Stomach (tissue), 9 donors: ENCODE data around the gene AMPD1. TPM values are rescaled to one million over a fixed set of nuclear protein-coding genes. Genes with fewer than 3 reads are reported as not detected.

ENCODE experiments used
- DNase-seq, 2 donors: peaks; one replicate each; pipeline versions ENCODE4 v3.0.0 to v3.0.0-alpha.2; 2013 to 2019
- H3K27ac ChIP-seq, 5 donors: fragments of 200-600 bp in 4 of 5; sonication (generic) in 4 of 5; one replicate each; pipeline ENCODE4 v1.5.1; 2013 to 2019; ENCODE audit warnings: mild to moderate bottlenecking in 1 of 5, moderate library complexity in 1 of 5
- H3K27me3 ChIP-seq, 3 donors: fragments of 200-600 bp; sonication (generic); one replicate each; pipeline ENCODE4 v1.5.1; 2017 to 2019; ENCODE audit warnings: mixed run types in 1 of 3
- H3K36me3 ChIP-seq, 4 donors: fragments of 200-600 bp; sonication (generic); 1 replicate in 3 of 4; 2 replicates in 1 of 4; pipeline ENCODE4 v1.5.1; 2016 to 2019
- H3K4me1 ChIP-seq, 4 donors: fragments of 200-600 bp; sonication (generic); one replicate each; pipeline ENCODE4 v1.5.1; 2016 to 2019
- H3K4me3 ChIP-seq, 4 donors: fragments of 200-600 bp; sonication (generic) in 3 of 4; one replicate each; pipeline ENCODE4 v1.5.1; 2016 to 2019; ENCODE audit warnings: mild to moderate bottlenecking in 1 of 4
- H3K9me3 ChIP-seq, 4 donors: fragments of 200-600 bp; sonication (generic); one replicate each; pipeline ENCODE4 v1.5.1; 2016 to 2019
- EP300 ChIP-seq: sonication (generic); formaldehyde crosslinking; IDR thresholded peaks from one replicate; pipeline ENCODE4 v1.6.1; 2017; ENCODE audit warnings: antibody characterized with exemption
- POLR2A ChIP-seq, 4 donors: fragments of 450-650 bp; IDR thresholded peaks; one replicate each; pipeline ENCODE4 v1.6.1; 2016; ENCODE audit warnings: antibody characterized with exemption in 4 of 4, control low read depth in 2 of 4, mild to moderate bottlenecking in 1 of 4, moderate library complexity in 1 of 4
- POLR2AphosphoS5 ChIP-seq, 3 donors: sonication (generic); formaldehyde crosslinking; IDR thresholded peaks; one replicate each; pipeline ENCODE4 v1.6.1; 2016; ENCODE audit warnings: antibody characterized with exemption in 3 of 3
- WGBS, 5 donors: extraction: QIAGEN DNeasy Blood & Tissue Kit in 3 of 5; methylation state at CpG; one replicate each; pipeline versions ENCODE4 v1.1.5 to v1.1.7; 2013 to 2018; 5-methylcytosine and 5-hydroxymethylcytosine counted together
- intact Hi-C: fragments of 100-400 bp; cut with DNase I; formaldehyde crosslinking; loops from one replicate; pipeline ENCODE4 v1.15.1; 2023; ENCODE audit warnings: low total_unique reads
- polyA plus RNA-seq, 3 donors: library from polyadenylated mRNA; stranded (reverse); fragments of 200-250 nt; gene quantifications; one replicate each; pipeline ENCODE4 v1.2.3, GENCODE V29; 2013
- total RNA-seq, 5 donors: library from RNA; depleted of rRNA; stranded (reverse); fragments of >200 nt; gene quantifications; one replicate each; pipeline versions ENCODE4 v1.1.0 to v1.2.3, GENCODE V29; 2014 to 2016
- TF ChIP-seq, protein P1 (sequence below), 7 experiments: fragments of 450-650 bp in 4 of 7; fragments of 200-600 bp in 3 of 7; sonication (generic) in 3 of 7; IDR thresholded peaks; one replicate each; pipeline ENCODE4 v1.5.1; 2016 to 2019; ENCODE audit warnings: antibody characterized with exemption in 7 of 7, control low read depth in 2 of 7, mild to moderate bottlenecking in 1 of 7
- donor health status: healthy with polysubstance abuse.
- donor health status: Bipolar disorder and iron deficiency.
- donor health status: healthy.

The AMPD1 gene
- total and polyA plus RNA-seq, 8 donors, result 0.62 TPM; not detected in 7

DNA sequence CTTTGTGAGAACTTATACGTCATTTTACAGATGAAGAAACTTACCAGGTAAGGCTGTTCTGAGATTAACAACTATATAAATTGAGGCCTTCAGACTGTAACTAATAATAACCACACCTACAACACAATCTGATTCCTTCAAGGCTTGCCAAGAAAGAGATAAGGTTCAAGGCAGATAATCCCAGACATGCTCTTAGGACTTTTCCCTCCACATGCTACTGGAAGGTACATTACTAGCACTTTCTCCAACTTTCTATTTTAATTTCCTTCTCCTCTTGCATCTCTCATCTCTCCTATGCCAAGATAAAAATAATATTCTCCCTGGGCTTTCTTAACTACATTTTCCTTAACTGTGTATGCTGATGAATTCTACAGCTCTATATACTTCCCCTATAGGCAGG, 40.1 kb upstream of the AMPD1 start:
- no peak for DNase-seq
- 40 to 73% (median 59%) methylated on average over 1 of the region's 1 CpG for WGBS, 5 donors
- peaks cover 0 to 25% (median 3%) of the 10 kb centered on the region in 4 donors for H3K4me1 ChIP-seq
- H3K27ac ChIP-seq, result no peak overlapping the region
- H3K9me3 ChIP-seq, result no peaks in the 10 kb centered on the region
- H3K4me3 ChIP-seq, result no peak overlapping the region
- H3K36me3 ChIP-seq, result peaks cover 58 to 96% (median 94%) of the 10 kb centered on the region in 4 donors
- no peaks in the 10 kb centered on the region for H3K27me3 ChIP-seq
- intact Hi-C loops, result no loop called here
- TF ChIP-seq POLR2A (IDR thresholded peaks at IDR 0.05), result no peak
- TF ChIP-seq, protein P1, sequence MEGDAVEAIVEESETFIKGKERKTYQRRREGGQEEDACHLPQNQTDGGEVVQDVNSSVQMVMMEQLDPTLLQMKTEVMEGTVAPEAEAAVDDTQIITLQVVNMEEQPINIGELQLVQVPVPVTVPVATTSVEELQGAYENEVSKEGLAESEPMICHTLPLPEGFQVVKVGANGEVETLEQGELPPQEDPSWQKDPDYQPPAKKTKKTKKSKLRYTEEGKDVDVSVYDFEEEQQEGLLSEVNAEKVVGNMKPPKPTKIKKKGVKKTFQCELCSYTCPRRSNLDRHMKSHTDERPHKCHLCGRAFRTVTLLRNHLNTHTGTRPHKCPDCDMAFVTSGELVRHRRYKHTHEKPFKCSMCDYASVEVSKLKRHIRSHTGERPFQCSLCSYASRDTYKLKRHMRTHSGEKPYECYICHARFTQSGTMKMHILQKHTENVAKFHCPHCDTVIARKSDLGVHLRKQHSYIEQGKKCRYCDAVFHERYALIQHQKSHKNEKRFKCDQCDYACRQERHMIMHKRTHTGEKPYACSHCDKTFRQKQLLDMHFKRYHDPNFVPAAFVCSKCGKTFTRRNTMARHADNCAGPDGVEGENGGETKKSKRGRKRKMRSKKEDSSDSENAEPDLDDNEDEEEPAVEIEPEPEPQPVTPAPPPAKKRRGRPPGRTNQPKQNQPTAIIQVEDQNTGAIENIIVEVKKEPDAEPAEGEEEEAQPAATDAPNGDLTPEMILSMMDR (IDR thresholded peaks at IDR 0.05), result no peak
- TF ChIP-seq POLR2AphosphoS5 (IDR thresholded peaks at IDR 0.05), result no peak
- TF ChIP-seq EP300, result no peak

DNA sequence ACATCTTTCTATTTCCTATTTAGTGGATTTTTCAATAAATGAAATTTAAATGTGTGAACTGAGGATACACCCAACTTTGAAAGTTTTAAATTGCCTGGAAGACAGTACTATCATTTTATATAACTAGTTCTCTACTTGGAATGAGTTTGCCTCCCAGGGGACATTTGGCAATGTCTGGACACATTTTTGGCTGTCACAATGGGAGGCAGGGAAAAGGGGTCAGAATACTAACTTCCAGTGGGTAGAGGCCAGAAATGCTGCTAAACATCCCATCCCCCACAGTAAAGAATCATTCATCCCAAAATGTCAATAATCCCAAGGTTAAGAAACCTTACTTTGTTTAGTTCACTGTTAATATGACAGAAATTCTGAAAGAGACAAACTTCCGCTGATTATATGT, 34.4 kb upstream of the AMPD1 start:
- Histone ChIP-seq H3K4me3 (no peak overlapping the region), H3K4me1 (peaks cover 0 to 3% (median 0%) of the 10 kb centered on the region in 4 donors), H3K36me3 (peaks cover 56 to 100% (median 100%) of the 10 kb centered on the region in 4 donors), H3K27ac (no peak overlapping the region), H3K9me3 (no peaks in the 10 kb centered on the region), H3K27me3 (no peaks in the 10 kb centered on the region)
- DNase-seq, result no peak
- WGBS, 5 donors, result 97 to 100% (median 98%) methylated on average over 1 of the region's 1 CpG
- TF ChIP-seq POLR2A (IDR thresholded peaks at IDR 0.05) (no peak), EP300 (no peak)
- TF ChIP-seq, protein P1 (IDR thresholded peaks at IDR 0.05), result no peak
- intact Hi-C loops, result no loop called here

DNA sequence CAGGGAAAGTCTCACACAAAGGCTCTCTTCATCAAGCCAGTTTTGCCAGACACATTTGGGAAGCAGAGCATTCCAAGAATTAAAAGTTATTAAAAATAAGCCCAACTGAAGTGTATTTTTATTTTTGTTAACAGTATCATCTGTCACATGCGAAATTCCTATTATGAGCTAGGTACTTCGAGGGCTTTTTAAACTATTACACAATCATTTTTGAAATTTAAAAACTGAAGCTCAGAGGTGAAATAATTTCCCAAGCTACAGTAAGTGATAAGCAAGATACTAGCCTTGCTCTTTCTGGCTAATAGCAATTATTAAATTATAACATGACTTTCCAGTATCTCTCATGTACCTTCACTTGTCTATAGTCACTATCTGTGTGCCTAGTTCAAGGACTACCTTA, 33.2 kb upstream of the AMPD1 start:
- WGBS, 5 donors, result 91 to 95% (median 94%) methylated on average over 2 of the region's 2 CpGs
- DNase-seq, result no peak
- H3K27ac ChIP-seq, result no peak overlapping the region
- no peak overlapping the region for H3K4me3 ChIP-seq
- no peaks in the 10 kb centered on the region for H3K9me3 ChIP-seq
- intact Hi-C loops, result no loop called here
- peaks cover 0 to 8% (median 0%) of the 10 kb centered on the region in 4 donors for H3K4me1 ChIP-seq
- no peak for TF ChIP-seq POLR2AphosphoS5 (IDR thresholded peaks at IDR 0.05)
- TF ChIP-seq, protein P1 (IDR thresholded peaks at IDR 0.05), result no peak
- H3K27me3 ChIP-seq, result no peaks in the 10 kb centered on the region
- H3K36me3 ChIP-seq, result peaks cover 56 to 100% (median 100%) of the 10 kb centered on the region in 4 donors

DNA sequence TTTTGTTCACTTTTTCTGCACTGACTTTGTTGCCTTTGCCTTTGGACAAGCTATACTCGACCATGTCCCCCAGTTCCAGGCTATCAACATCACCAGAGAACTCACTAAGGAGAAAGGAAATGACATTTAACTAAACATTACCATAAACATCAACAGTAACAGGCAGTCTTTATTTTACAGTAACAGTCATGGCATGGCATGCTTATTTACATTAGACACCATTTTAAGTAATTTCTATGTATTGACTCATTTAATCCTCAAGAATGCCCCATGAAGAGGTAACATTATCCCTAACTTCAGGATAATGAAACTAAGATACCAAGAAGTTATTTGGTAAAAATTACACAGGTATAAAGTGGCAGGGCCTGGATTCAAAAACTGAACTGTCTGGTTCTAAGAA, 29.9 kb upstream of the AMPD1 start:
- peaks cover 66 to 100% (median 100%) of the 10 kb centered on the region in 4 donors for H3K36me3 ChIP-seq
- intact Hi-C loops, result no loop called here

More for the DNA sequence above, 29.9 kb upstream of the AMPD1 start:
- no peak for TF ChIP-seq EP300
- TF ChIP-seq POLR2AphosphoS5 (IDR thresholded peaks at IDR 0.05), result no peak
- TF ChIP-seq, protein P1 (IDR thresholded peaks at IDR 0.05), result no peak
- no peak for TF ChIP-seq POLR2A (IDR thresholded peaks at IDR 0.05)
- H3K4me3 ChIP-seq, result no peak overlapping the region
- no peaks in the 10 kb centered on the region for H3K9me3 ChIP-seq
- H3K27me3 ChIP-seq, result no peaks in the 10 kb centered on the region
- DNase-seq, result no peak
- 67 to 86% (median 78%) methylated on average over 1 of the region's 1 CpG for WGBS, 5 donors
- no peak overlapping the region for H3K27ac ChIP-seq
- peaks cover 0 to 16% (median 0%) of the 10 kb centered on the region in 4 donors for H3K4me1 ChIP-seq
